NCI-H345 (cell line): ENCODE measurements around the gene CDC42SE1.

Experiments used
- DNase-seq: peaks from one replicate; lab custom pipeline; 2025; lab: John Stamatoyannopoulos, UW

CDC42SE1 gene

GRCh38 chr1:151051356-151052009 is 7.9 kb downstream of the CDC42SE1 start:
- DNase-seq: no peak

GRCh38 chr1:151050051-151050688 is 9.3 kb downstream of the CDC42SE1 start:
- no peak for DNase-seq

GRCh38 chr1:151049458-151049857 is 10.0 kb downstream of the CDC42SE1 start:
- DNase-seq: no peak

DNA sequence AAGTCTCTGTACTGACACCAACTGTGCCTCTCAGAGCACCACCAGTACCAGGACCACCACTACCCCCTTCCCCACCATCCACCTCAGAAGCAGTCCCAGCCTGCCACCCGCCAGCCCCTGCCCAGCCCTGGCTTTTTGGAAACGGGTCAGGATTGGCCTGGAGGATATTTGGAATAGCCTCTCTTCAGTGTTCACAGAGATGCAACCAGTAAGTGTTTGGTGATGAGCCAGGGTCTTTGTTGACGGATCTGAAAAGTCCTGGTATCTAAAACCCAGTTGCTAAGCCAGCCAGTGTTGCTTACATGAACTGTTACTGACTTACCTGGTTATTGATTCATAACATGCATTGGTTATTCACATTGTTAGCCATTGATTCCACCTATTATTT is 10.8 kb downstream of the CDC42SE1 start:
- no peak for DNase-seq

- peak; percentile 84 for DNase-seq
Measured at GRCh38 chr1:151047925-151048644, 11.3 kb downstream of the CDC42SE1 start.

DNA sequence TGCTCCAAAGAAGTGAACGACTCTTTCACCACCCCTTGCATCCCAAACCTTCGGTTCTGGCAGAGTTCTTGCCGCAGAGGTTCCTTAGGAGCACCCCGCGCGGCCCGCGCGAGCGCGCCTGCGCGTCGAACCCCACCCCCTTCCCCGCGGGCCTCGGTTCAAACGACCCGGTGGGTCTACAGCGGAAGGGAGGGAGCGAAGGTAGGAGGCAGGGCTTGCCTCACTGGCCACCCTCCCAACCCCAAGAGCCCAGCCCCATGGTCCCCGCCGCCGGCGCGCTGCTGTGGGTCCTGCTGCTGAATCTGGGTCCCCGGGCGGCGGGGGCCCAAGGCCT is 11.9 kb downstream of the CDC42SE1 start, which contains the start of gene C1orf56:
TSS of gene C1orf56 (plus strand) at position 161 of the 334 bp plus-strand sequence. CDS start at position 258, 97 bp downstream.
- peak; percentile 89 for DNase-seq

DNA sequence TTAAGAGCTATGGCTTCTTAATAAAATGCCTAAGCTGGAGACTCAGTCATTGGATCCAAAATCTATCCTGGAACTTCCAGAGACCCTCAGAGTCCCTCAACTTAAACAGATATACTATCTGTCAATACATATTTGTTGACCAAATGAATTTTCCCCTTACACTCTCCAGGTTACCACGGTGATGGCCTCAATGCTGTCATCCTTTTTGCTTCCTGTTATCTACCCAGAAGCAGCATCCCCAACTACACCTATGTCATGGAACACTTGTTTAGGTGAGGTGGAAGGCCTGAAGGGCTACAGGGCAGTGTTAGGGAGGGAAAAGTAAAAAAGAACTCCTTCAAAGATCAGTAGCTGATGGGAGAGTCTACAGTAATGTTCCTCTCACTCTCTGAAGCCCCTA is 16.3 kb downstream of the CDC42SE1 start:
- DNase-seq: no peak

- DNase-seq: no peak
Measured at GRCh38 chr1:151039521-151039920, 19.9 kb downstream of the CDC42SE1 start.

- no peak for DNase-seq
Measured at GRCh38 chr1:151037032-151037431, 22.4 kb downstream of the CDC42SE1 start.

DNA sequence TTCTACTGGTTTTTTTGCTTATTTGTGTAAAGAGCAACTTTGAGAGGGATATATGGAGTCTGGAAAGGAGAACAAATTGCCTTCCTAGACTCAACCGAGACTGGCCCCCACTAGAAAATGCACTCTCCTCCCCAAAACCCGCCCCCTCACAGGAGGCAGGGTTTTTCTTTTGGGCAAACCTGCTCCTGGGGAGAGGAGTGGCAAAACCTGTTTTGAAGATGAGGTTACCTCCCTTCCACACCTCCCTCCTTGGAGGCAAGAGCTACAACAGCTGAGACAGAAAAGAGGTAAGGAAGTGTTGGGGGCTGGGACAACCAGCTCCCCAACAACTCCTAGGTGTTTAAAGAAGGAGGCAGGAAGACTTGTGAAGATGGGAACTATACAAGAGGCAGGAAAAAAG is 23.1 kb downstream of the CDC42SE1 start, which contains the start of gene BNIPL:
TSS of gene BNIPL (plus strand) at position 231 of the 400 bp plus-strand sequence. CDS start at position 371, 140 bp downstream.
- no peak for DNase-seq

- no peak for DNase-seq
Measured at GRCh38 chr1:151035167-151035566, 24.3 kb downstream of the CDC42SE1 start.

DNA sequence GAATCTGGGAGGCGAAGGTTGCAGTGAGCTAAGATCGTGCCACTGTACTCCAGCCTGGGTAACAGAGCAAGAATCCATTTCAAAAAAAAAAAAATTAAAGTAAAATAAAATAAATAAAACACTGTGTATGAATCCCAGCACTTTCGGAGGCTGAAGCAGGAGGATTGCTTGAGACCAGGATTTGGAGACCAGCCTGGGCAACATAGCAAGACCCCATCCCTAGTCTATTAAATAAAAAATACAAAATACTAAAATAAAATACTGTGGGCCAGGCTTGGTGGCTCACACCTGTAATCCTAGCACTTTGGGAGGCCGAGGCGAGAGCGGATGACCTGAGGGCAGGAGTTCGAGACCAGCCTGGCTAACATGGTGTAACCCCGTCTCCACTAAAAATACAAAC is 27.3 kb downstream of the CDC42SE1 start:
- DNase-seq: no peak

- no peak for DNase-seq
Measured at GRCh38 chr1:151026460-151026859, 33.0 kb downstream of the CDC42SE1 start.

DNA sequence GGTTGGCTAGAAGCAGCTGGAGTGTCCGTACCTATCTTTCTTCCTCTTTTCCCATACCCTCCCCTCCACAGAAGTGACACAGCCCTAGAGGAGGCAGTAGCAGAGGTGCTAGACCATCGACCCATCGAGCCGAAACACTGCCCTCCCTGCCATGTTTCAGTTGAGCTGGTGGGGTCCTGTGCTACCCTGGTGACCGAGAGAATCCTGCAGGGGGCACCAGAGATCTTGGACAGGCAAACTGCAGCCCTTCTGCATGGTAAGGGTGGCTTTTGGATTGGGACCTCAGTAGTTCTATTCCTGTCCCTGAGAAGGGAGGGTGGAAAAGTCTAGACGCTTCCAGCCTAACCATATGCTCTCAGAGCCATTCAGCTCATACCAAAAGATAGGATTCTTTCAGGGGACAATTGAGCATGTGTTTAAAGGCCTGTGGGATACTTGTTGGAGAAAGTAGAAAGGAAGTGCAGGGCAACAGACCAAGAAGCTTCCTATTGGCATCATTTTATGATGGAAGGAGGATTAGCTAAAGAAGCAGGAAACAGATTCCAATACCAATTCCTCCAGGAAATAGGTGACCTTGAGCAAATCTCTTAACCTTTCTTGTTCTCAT is 34.8 kb downstream of the CDC42SE1 start:
- peak; percentile 83 for DNase-seq

DNA sequence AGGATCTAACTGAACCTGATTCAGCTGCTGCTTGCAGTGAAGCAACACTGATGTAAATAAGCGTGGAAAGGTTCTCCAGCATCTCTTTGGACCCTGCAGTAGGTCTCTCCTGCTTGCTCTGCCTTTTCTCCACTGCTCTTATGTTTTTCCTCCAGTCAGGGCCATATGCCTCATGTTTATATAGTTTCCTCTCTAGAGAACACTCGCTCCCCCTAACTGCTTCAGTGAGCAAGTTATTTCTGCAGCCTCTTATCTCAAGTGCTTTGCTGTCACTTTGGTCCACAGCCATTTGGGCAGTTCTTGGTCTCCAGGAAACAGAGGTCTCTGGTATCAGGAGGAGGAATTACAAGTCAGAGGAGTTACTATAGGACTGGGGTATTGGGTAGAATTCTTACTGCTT is 45.9 kb downstream of the CDC42SE1 start:
- no peak for DNase-seq

GRCh38 chr1:151012684-151013471 is 46.5 kb downstream of the CDC42SE1 start:
- no peak for DNase-seq

DNA sequence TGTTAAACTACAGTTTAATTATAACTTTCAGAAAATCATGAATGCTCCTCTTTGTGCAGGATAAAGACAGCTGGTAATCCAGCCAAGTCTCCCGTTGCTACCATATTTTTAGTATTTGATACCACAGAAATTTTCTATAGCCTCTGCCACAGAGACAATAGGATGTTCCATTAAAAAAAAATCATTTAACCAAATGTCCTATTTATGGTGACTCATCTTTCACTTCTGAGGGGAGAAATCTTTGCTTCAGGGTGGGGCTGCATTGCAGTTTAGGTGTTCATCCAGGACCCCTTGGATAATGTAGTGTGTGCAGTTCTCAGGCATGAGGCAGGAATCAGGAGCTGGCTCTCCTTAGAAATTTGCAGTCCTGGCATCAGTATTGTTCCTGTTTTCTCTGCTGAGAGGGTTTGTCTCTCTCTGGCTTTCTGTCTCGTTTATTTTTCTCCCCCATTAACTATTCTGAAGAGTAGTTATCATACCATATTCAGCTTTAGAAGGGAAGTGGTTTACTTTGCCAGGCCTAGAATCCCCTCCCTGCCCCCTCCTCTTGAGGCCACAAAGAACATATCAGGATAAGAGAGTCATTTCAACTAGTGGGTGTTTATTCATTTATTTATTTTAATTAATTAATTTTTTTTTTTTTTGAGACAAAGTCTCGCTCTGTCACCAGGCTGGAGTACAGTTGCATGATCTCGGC is 48.1 kb downstream of the CDC42SE1 start:
- DNase-seq: no peak

- DNase-seq: no peak
Measured at GRCh38 chr1:151010346-151010726, 49.1 kb downstream of the CDC42SE1 start.

DNA sequence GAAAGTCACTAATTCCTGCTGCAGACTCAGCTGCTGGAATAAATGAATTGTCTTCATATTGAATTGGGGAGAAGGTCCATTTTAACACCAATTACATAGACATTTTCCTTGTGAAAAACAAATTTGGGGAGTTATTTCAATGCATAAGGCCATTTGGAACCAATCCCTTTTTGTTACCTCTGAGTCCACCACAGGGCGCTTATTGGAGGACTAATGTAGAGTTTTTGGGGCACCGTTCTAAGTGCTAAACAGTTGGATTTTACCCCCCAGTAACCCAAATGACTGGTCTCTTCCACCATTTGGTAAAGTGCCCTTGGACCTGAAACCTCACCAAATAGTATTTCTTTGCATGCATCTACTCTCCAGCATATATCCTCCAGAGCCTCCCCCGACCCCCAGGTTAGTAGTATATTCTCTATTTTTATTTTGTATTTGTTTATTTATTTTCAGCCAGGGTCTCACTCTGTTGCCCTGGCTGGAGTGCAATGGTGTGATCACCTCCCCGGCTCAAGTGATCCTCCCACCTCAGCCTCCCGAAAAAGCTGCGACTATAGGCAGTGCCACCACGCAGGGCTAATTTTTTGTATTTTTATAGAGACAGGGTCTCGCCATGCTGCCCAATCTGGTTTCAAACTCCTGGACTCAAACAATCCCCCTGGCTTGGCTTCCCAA is 49.6 kb downstream of the CDC42SE1 start:
- no peak for DNase-seq

GRCh38 chr1:151009206-151009587 is 50.2 kb downstream of the CDC42SE1 start:
- DNase-seq: no peak
